Measurements from ENCODE around the gene C2orf76. TPM values are rescaled to one million over a fixed set of nuclear protein-coding genes. Genes with fewer than 3 reads are reported as not detected.

The C2orf76 gene
- total RNA-seq, 1 experiment from 2014 or later: 5.7 TPM

- Histone ChIP-seq H2BK20ac (ENCODE audit: low read depth, low read length, poor library complexity, severe bottlenecking) (no peak overlapping the region), H2AK5ac (ENCODE audit: insufficient read length, low read length) (no peak overlapping the region), H2BK12ac (ENCODE audit: insufficient read length, low read depth, low read length) (no peak overlapping the region), H4K20me1 (ENCODE audit: control insufficient read depth, insufficient read depth, insufficient read length) (no peaks in the 10 kb centered on the region), H3K4me2 (ENCODE audit: insufficient read depth, insufficient read length, low read length) (no peak overlapping the region), H3K56ac (ENCODE audit: insufficient read length, low read depth, low read length) (no peak overlapping the region), H3K27me3 (ENCODE audit: insufficient read depth, low read length) (no peaks in the 10 kb centered on the region), H3K9me3 (ENCODE audit: control insufficient read depth, low read depth, low read length) (no peaks in the 10 kb centered on the region), H3K79me2 (ENCODE audit: insufficient read depth, low read length) (no peaks in the 10 kb centered on the region), H3K14ac (ENCODE audit: insufficient read depth, low read length) (no peak overlapping the region), H3K79me1 (ENCODE audit: insufficient read depth, low read depth, low read length, poor library complexity, severe bottlenecking) (no peaks in the 10 kb centered on the region), H3K9ac (ENCODE audit: extremely low read depth, insufficient read length, low read length) (no peak overlapping the region), H3K23ac (ENCODE audit: insufficient read length, low read depth, low read length) (no peak overlapping the region), H4K5ac (ENCODE audit: insufficient read length, low read depth, low read length) (no peak overlapping the region), H3K18ac (ENCODE audit: insufficient read length, low read depth, low read length) (no peak overlapping the region), H2BK120ac (ENCODE audit: low read depth, low read length, poor library complexity, severe bottlenecking) (no peak overlapping the region), H3T11ph (ENCODE audit: low read length) (no peak overlapping the region), H4K8ac (replicated peaks; ENCODE audit: insufficient read length, low read depth, low read length) (no peak overlapping the region), H2BK15ac (ENCODE audit: low read depth, low read length) (no peak overlapping the region), H4K91ac (ENCODE audit: insufficient read length, low read depth, low read length) (no peak overlapping the region), H3K4ac (ENCODE audit: low read depth, low read length) (no peak overlapping the region), H3K27ac (ENCODE audit: insufficient read length, low read depth, low read length) (no peak overlapping the region), H3K23me2 (ENCODE audit: insufficient read length, low read depth, low read length, poor library complexity, severe bottlenecking) (no peaks in the 10 kb centered on the region), H3K4me1 (ENCODE audit: insufficient read depth, low read length) (no peaks in the 10 kb centered on the region), H2AFZ (ENCODE audit: low read length) (no peak overlapping the region), H2BK5ac (ENCODE audit: insufficient read length, low read length) (no peak overlapping the region)
- no peaks in the 10 kb centered on the region for H3K36me3 Mint-ChIP-seq (ENCODE audit: insufficient read depth in 1 of 3, low read depth in 3 of 3)
- no peaks in the 10 kb centered on the region; the same call in 1 of the 2 replicates for H3K27me3 Mint-ChIP-seq (ENCODE audit: low read depth)
- no CpG with 5 or more reads among the region's 6 CpGs for WGBS (ENCODE audit: extremely low coverage, insufficient read length, low lambda C conversion rate)
- no peak for DNase-seq
- H3K4me3 Mint-ChIP-seq: no peak overlapping the region
- no peak for TF ChIP-seq CTCF (conservative IDR thresholded peaks at IDR 0.05)
- H3K9me3 Mint-ChIP-seq: no peaks in the 10 kb centered on the region
- peaks cover 2 to 3% of the 10 kb centered on the region in 2 experiments; a peak in 3 of 4 replicates for H3K4me1 Mint-ChIP-seq
- no peak overlapping the region for H3K27ac Mint-ChIP-seq
Measured at GRCh38 chr2:119327431-119327830, 39.2 kb downstream of the C2orf76 start.

Measured in H9 (cell line).